Midbrain (tissue), 1 donor: Measurements from ENCODE around the gene ADAMTS12.

Experiments
- DNase-seq: peaks from one replicate; lab custom pipeline; 2025; lab: John Stamatoyannopoulos, UW

Gene ADAMTS12

DNA sequence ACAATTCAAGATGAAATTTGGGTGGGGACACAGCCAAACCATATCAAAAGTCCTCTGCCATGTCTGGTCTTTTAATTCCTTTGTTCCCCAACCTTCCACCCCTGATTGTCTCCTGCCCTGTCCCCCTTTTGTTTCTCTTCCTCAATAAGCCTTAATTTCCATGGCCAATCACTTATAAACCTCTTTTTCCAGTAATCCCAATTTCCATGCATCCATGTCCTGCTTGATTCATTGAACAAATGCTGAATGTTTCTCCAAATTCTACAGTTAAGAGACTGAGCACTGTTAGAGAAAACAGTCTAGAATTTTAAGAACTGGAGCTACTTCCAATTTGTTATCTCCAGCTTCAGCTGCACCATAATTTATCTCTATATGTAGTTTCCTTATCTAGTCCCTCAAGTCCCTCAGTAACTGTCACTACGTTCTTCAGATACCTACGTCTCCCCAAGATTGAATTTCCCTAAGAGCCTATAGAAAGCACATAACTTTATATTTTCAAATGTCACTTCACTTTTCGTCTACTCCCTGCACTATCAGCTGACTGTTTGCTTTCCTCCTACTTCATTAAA is 416.8 kb downstream of the ADAMTS12 start:
- no peak for DNase-seq

DNA sequence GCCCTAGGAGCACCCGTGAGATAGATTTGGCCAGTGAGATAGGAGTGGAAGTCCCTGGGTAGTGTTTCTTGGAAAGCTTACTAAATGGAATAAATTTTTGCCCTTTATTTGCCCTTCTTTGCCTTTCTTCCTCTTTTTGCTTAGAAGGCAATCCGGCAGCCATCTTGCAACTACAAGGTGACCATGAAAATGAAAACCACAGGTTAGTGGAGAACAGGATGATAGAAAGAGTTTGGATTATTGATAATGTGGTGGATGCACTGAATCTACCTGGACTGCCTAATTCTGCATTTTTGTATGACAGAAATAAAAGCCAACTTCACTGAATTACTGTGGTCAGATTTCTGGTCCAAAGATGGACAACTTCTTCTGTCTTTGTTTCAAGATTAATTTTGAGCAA is 417.8 kb downstream of the ADAMTS12 start:
- no peak for DNase-seq
